MM.1S (cell line): ENCODE results near the gene DAD1.

Source experiments
- CTCF ChIP-seq: fragments of 300-600 bp; sonication (generic); IDR thresholded peaks from 2 replicates; pipeline ENCODE4 v1.5.1; 2016; ENCODE audit warnings: antibody characterized with exemption, low read length, mixed read lengths
- EZH2 ChIP-seq: fragments of 300-600 bp; sonication (generic); optimal IDR thresholded peaks from 2 replicates; pipeline ENCODE3; 2017; ENCODE audit warnings: low read depth, mild to moderate bottlenecking, antibody characterized with exemption, low read length, mixed read lengths
- EZH2phosphoT487 ChIP-seq: fragments of 300-600 bp; sonication (generic); IDR thresholded peaks from 2 replicates; pipeline ENCODE4 v1.6.1; 2018; ENCODE audit warnings: antibody characterized with exemption, low read length

- no peak for TF ChIP-seq EZH2
- TF ChIP-seq EZH2phosphoT487 = no peak
- TF ChIP-seq CTCF = no peak
Measured at GRCh38 chr14:22583994-22584393, 5.0 kb downstream of the DAD1 start.
